Stimulated activated CD4-positive, alpha-beta T cell treated with anti-CD3 and anti-CD28 coated beads, Interleukin-4, amount 100 ng/mL, for 4 hours (primary cell): Measurements from ENCODE around the gene PTGES.
"Not testable (repeated sequence)": the region's sequence is repeated elsewhere in the genome, so short reads cannot be mapped to it uniquely, and the experiment has no call there.

Source experiments
- DNase-seq, 2 experiments: peaks; one replicate each; pipeline ENCODE4 v3.0.0-alpha.2; 2020

PTGES gene, protein sequence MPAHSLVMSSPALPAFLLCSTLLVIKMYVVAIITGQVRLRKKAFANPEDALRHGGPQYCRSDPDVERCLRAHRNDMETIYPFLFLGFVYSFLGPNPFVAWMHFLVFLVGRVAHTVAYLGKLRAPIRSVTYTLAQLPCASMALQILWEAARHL

DNA sequence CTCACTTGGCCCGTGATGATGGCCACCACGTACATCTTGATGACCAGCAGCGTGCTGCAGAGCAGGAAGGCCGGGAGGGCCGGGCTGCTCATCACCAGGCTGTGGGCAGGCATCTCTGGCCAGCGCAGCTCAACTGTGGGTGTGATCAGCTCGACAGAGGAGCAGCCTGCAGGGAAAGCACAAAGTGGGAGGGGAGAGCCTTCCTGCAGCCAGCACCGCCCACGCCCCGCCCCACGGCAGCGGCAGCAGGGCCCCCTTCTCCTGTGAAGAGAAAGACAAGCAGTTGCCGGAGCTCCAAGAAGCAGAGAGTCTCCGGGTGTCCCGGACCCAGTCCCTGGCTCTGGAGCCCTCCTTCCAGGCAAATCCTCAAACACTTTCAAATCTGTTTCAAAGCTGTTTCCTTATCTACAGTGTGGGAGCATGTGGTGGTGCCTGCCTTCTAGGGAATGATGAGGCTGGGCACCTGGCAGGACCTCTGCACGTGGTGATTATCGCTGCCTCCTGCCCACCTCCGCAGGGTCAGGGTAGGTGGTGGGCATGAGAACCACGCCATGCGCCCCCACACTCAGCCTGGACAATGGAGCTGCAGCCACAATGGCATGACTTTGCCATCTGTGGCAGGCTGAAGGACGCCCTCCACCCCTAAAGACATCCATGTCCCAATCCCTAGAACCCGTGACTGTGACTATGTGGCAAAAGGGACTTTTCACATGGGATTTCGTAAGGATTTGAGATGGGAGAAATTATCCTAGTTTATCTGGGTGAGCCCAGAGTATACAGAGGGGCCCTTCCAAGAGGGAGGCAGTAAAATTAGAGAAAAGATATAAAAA is at the start of gene PTGES:
Gene PTGES (minus strand): TSS at position 143 of the 830 bp plus-strand sequence. CDS start 30 bp downstream, at position 113.
- peak; percentile 55 to 62 for DNase-seq

DNA sequence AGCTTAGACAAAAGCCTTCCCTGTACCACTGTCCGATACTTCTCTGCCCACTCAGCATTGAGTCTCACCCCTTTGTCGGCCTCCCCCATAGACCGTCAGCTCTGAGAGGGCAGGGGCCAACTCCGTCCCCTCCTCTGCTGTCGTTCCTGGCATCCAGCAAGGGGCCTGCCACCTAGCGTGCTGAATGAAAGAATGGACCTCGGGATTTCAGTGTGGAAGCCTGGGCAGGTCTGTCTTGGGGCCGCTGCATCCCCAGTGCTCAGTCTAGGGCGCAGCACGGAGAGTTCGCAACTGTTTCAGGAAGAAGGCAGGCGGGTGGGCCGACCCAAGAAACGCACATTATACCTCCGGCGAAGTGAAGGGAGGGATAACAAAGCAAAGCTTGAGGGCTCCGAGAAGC is 48.7 kb upstream of the PTGES start:
- no peak for DNase-seq

DNA sequence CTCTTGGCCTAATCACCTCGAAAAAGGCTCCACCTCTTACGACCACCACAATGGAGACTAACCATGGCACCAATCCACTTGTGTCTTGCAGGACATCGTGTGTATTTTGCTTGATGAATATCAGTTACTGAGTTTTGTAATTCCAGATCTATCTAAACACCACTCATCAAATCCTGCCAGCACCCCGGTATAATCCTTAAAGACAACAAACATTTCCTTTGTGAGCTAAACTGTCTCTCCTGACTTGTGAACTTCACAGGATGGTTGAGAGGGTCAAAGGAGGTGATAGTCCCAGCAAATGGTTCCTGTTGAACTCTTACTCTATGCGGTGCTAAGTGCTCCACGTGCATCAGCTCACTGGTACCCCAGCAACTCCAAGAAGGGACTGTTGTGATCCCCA is 46.1 kb upstream of the PTGES start:
- no peak for DNase-seq

DNA sequence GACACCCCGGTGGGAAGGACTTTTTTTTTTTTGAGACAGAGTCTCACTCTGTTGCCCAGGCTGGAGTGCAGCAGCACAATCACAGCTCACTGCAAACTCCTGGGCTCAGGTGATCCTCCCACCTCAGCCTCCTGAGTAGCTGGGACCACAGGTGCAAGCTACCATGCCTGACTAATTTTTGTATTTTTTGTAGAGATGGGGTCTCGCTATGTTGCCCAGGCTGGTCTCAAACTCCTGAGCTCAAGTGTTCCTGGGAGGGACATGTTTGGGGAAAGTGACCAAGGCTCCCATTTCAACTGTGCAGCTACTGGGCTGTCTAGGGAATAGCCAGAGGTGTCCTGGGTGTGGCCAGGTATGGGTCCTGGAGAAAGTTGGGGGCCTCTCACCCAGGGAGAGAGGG is 43.2 kb upstream of the PTGES start:
- not testable (repeated sequence) for DNase-seq

DNA sequence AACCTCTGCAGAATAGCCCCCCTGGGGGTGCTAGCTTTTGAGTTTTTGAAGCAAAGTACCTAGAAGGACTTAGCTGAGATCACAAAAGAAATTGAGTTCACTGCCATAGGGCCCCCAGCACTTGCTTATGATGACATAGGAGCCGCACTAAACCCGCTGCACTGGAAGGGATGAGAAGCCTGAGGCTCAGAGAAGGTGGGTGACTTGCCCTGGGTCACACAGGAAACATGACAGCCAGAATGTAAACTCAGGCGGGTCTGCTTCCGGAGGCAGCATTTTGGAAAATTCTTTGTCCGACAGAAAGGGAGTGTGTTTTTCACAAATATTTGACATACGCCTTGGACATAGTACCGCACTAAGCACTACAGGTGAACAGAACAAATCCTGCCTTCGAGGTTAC is 41.7 kb upstream of the PTGES start:
- no peak for DNase-seq

DNA sequence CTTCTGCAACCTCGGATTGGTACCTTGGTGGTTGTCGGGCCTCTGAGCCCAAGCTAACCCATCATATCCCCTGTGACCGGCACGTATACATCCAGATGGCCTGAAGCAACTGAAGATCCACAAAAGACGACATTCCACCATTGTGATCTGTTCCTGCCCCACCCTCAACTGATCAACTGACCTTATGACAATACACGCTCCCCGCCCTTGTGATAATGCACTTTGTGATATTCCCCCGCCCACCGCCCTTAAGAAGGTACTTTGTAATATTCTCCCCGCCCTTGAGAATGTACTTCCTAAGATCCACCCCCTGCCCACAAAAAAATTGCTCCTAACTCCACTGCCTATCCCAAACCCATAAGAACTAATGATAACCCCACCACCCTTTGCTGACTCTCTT is 33.6 kb upstream of the PTGES start:
- no peak for DNase-seq

DNA sequence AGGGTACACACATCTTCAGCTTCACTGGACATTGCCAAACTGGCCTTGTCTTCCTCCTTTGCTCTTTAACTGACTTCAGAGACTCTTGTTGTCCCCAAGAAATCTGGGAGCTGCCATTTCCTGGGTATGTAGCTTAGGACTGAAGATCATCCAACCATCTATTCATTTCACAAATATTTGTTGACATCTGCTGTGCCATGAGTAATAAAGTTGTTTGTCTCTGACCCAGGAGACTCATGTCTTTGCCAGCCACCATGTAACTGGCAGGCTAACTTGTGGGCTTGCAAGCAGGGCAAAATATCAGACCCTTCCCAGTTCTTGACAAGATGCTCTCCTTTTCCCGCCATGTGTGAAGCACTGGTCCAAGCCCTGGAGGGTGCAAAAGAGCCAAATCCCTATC is 33.0 kb upstream of the PTGES start:
- DNase-seq = no peak

DNA sequence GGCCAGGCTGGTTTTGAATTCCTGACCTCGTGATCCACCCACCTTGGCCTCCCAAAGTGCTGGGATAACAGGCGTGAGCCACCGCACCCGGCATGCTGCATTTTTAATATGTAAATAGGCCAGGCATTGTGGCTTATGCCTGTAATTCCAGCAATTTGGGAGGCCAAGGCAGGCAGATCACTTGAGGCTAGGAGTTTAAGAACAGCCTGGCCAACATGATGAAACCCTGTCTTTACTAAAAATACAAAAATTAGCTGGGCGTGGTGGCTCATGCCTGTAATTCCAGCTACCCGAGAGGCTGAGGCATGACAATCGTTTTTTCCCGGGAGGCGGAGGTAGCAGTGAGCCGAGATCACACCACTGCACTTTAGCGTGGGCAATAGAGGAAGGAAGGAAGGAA is 32.1 kb upstream of the PTGES start:
- DNase-seq = not testable (repeated sequence)

DNA sequence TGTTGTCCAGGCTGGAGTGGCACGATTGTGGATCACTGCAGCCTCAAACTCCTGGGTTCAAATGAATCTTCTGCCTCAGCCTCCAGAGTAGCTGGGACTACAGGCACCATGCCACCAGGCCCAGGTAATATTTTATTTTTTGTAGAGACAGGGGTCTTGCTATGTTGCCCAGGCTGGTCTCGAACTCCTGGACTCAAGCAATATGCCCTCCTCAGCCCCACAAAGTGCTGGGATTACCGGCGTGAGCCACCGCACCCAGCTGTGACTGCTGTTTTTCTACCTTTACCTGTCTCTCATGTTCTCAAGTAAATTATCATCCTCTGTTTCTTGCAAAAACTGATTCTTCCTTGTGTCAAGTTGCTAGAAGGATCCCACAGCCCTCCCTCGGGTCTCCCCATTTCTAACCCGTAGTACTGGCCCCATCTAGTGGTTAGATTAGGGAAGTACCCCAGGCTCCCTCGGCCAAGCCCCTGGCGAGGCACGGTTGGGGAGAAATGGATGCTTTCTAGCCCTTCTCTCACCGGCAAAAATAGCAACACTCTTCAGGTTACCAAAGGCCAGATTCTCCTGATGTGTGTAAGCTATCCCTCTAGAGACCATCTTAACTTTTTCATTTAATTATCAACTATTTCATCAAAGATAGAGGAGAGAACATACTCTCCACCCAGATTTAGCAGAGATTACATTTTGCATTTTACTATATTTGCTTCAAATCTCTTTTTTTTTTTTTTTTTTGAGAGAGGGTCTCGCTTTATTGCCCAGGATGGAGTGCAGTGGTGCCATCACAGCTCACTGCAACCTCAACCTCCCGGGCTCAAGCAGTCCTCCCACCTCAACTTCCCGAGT is 30.9 kb upstream of the PTGES start:
- peak; percentile 63 to 64 for DNase-seq

DNA sequence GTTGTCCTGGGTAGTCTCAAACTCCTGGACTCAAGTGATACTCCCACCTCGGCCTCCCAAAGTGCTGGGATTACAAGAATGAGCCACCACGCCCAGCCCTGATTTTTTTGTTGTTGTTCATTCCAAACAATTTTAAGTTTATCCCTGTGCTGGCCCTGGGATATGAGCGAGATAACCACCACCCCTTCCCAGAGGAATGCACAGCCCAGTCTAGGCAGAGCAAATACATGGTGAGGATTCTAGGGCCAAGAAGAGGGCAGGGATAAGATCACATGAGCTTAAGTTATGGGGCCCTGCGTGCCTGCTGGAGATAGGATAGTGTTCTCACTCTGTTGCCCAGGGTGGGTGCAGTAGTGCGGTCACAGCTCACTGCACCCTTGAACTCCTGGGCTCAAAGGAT is 29.1 kb upstream of the PTGES start:
- no peak for DNase-seq

DNA sequence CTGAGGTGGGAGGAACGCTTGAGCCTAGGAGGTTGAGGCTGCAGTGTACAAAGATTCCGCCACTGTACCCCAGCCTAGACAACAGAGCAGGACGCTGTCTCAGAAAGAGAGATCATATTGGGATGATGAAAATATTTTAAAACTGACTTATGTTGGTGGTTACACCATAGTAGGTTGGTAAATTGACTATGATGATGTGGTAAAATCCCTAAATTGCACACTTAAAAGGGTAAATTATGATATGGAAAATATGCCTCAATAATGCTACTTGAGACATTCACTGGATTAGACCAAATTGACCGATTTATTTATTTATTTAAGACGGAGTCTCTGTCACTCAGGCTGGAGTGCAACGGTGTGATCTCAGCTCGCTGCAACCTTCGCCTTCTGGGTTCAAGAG is 28.3 kb upstream of the PTGES start:
- DNase-seq = no peak

DNA sequence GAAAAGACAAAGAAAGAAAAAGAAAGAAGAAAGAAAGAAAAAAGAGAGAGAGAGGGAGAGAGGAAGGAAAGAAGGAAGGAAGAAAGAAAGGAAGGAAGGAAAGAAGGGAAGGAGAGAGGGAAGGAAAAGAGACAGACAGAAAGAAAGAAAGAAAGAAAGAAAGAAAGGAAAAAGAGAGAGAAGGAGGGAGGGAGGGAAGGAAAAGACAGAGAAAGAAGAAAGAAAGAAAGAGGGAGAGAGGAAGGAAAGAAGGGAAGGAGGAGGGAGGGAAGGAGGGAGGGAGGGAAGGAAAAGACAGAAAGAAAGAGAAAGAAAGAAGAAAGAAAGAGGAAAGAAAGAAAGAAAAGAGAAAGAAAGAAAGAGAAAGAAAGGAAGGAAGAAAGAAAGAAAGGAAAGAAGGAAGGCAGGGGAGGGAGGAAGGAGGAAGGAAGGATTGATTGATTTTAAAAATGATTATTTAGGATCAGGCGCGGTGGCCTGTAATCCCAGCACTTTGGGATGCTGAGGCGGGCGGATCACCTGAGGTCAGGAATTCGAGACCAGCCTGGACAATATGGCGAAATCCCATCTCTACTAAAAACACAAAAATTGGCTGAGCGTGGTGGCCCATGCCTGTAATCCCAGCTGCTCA is 26.8 kb upstream of the PTGES start:
- no peak for DNase-seq

DNA sequence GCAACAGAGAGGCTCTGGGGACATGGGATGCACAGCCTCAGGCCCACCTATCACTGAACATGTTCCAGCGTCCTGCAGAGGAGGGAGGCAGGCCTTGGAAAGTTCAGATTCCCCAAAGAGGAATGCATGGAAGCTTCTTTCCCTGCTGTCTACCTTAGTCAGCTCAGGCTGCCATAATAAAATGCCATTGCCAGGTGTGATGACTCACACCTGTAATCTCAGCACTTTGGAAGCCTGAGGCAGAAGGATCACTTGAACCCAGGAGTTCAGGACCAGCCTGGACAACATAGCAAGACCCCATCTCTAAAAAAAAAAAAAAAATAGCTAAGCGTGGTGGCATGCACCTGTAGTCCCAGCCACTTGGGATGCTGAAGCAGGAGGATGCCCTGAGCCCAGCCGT is 25.6 kb upstream of the PTGES start:
- no peak for DNase-seq

DNA sequence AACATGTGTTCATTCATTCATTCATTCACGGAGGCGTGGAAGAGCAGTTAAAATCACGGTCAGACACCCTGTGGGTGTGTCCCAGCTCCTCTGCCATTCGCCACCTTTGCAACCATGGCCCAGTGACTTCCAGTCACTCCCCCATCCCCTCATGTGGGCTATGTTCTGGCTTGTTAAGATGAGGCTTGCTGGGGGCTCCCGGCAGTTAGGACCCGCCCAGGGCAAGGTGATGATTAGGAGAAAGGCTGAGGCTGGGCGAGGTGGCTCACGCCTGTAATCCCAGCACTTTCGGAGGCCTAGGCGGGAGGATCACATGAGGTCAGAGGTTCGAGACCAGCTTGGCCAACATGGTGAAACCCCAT is 24.9 kb upstream of the PTGES start:
- no peak for DNase-seq

DNA sequence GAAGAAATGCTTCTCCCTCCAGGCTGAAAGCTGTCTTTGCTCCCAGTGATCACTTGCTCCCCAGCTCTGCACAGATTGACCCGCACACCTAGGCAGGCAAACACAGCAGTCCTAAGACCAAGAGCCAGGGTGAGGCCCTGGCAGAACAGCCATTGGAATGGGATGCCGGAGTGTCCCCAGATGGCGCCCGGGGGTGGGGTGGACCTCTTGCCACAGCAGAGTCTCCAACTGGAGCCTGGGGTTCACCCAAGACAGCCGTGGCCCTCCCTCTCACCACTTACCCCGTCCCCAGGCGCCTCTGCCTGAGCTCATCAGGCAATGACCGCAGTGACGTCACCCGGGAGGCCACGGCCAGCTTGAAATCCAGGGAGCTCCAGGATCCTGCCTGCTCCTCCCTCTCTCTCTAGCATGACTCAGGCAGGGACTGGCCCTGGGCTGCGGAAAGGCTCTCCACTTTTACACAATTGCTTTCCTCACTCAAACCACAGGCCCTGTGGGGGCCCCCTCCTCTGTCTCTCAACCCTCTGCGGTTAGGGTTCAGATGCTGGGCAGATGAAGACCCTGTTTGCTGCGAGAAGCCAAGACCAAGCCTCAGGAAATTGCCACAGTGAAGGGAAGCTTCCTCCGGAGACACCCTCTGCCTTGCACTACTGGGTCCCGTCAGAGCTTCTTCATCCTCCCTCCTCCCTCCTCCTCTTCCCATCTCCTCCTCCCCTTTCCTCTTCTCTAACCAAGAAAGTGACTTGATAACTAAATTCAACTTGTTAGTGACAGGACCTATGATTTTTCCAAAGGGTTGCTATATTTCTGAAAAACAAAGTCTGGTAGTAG is 24.3 kb upstream of the PTGES start:
- peak in 1 of 2 experiments; percentile 6 for DNase-seq

DNA sequence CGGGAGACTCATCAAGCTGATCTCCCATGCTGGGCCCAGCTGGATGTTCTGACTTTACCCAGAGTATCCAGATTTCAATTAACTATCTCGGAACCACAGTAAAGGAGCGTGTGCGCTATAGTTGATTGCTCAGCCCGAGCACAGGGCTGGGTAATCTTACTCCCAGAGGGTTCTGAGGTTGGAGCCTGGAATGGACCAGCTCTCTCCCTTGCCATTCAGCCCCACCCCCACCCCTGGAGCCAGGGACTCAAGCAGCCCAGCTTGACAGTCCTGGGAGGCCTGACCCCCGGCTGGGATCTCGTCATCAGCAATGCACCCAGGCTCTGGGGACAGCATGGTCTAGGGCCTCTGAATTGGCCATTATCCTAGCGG is 23.7 kb upstream of the PTGES start:
- no peak for DNase-seq

DNA sequence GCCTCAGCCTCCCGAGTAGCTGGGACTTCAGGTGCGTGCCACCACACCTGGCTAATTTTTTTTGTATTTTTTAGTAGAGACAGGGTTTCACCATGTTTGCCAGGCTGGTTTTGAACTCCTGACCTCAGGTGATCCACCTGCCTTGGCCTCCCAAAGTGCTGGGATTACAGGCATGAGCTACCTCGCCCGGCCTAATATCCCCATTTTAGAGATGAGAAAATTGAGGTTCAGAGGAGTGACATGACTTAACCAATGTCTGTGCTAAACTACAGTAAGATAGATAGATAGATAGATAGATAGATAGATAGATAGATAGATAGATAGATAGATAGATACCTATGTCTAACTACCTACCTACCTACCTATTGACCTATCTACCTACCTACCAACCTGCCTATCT is 23.3 kb upstream of the PTGES start:
- DNase-seq = not testable (repeated sequence)

DNA sequence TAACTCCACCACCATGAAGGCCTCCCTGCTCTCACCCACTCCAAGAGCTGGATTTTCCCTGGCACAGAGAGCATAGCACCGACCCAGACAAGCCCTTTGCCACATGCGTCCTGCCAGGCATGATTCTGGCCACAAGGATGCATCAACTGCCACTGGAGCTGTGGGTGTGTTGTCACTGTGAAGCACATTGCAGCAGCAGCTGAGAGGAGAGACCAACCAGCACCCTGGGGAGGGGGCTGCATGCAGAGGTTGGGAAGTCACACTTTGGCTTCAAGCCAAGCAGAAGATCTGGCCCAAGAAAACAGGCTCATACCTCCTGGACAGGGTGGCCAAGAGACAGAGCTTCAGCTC is 22.6 kb upstream of the PTGES start:
- DNase-seq = no peak

DNA sequence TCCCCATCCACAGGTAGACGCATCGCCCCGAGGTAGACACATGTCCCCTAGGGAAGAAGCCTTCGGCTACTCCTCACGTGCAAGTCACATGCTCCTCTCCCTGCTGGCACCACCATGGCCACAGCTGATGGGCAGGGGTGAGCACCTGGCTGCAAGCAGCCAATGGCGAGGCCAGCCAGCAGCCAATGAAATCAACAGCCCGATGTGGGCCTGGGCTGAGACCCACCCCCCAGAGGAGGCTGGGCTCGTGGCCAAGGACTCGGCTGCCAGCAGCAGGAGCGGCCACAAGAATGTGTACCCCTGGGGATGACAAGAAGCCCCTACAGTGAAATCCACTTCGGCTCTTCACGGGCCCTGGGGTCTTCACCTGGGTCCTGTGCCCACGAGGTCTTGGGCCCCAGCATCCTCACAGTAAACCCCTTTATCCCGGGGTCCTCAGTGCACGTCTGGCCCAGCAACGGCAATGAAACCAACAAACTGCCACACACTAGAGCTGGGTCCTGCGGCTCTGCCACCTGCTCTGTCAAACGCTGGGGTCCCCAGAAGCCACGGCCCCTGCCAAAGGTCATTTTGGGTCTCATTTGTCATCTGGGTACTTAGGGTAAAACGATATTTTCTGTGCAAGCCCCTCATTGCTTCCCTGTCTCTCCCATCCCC is 22.1 kb upstream of the PTGES start:
- DNase-seq = no peak

DNA sequence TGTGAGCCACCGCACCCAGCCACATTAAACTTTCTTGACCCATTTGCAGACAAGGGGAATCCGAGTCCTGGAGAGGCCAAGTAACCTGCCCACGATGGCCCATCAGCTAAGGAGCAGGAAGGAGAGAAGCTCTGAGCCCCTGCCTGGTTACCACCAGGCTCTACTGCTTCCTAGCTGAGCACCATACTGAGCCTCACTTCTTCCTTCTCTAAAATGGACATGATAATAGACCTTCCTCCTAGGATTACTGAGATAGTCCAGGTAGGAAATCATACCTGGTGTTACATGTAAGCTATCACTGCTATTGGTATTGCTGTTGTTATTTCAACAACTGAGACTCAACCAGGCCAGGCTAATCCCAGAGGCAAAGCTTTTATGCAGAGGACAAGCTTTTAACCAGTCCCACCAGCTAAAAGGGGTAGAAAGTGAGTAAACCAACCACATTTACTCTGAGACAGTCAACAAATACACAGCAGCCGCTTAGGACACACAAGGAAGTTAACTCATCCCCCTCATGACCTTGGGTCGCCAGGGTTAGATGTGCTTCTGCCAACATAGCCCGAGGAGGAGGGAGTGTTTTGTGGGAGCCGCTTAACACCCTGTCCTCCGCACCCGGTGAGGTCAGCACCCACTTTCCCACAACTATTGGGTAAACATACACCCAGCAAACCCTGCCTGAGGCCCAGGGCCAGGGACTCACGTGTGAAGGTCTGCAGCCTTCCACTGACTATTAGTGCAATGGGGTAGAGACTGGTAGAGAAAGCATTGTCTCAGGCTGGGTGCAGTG is 20.6 kb upstream of the PTGES start:
- no peak for DNase-seq

DNA sequence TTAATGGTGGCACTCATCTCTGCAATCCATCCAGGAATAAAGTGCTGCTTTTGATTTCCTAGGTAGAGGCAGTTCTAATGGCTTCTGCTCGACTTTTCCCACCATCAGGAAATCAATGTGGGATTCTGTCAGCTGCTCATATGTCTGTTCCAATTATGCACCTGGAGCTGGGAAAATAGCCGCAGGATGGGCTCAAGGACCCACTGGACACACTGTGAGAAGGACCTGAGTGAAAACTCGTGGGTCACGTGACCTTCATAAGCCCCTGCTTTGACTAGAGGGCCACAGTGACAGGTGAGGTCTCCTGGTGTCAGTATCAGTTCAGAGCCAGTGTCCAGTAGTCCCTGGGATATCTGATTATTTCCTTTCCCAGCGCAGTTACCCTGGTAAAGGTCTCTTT is 17.9 kb upstream of the PTGES start:
- no peak for DNase-seq
